ENCODE measurements around the gene C6orf47. TPM values are rescaled to one million over a fixed set of nuclear protein-coding genes. Genes with fewer than 3 reads are reported as not detected.

Gene C6orf47
- total RNA-seq, 1 donor from 2014 or later = 21.5 TPM

DNA sequence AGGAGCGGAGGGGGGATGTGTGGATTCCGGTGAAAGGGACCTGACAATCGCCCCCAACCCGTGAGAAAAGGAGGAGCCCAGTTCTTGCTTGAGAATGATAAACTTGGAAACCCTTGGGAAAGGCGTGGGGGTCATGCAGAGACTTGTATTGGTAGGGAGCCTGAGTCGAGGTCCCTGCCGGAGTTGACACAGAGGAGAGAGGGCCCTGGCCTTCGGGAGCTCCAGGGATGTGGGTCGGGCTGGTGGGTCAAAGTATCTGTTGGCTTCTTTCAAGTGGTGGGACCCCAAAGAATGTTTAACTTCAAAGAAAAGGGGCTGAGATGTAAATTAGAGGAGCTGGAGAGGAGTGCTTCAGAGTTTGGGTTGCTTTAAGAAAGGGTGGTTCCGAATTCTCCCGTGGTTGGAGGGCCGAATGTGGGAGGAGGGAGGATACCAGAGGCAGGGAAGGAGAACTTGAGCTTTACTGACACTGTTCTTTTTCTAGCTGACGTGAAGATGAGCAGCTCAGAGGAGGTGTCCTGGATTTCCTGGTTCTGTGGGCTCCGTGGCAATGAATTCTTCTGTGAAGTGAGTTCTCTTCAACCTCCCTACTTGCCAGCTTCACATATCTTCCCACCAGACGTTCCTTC lies 5.9 kb upstream of the C6orf47 start:
- Mint-ChIP-seq H3K27me3 (ENCODE audit: unreplicated experiment) (no peaks in the 10 kb centered on the region), H3K4me1 (ENCODE audit: unreplicated experiment) (peaks cover 38% of the 10 kb centered on the region), H3K4me3 (ENCODE audit: unreplicated experiment) (peak overlapping the region; percentile 95), H3K27ac (ENCODE audit: unreplicated experiment) (peak overlapping the region; percentile 96), H3K9me3 (ENCODE audit: unreplicated experiment) (no peaks in the 10 kb centered on the region), H3K36me3 (ENCODE audit: unreplicated experiment) (peaks cover 36% of the 10 kb centered on the region)
- no peak for DNase-seq (ENCODE audit: extremely low spot score, unreplicated experiment)
- TF ChIP-seq, protein P1, sequence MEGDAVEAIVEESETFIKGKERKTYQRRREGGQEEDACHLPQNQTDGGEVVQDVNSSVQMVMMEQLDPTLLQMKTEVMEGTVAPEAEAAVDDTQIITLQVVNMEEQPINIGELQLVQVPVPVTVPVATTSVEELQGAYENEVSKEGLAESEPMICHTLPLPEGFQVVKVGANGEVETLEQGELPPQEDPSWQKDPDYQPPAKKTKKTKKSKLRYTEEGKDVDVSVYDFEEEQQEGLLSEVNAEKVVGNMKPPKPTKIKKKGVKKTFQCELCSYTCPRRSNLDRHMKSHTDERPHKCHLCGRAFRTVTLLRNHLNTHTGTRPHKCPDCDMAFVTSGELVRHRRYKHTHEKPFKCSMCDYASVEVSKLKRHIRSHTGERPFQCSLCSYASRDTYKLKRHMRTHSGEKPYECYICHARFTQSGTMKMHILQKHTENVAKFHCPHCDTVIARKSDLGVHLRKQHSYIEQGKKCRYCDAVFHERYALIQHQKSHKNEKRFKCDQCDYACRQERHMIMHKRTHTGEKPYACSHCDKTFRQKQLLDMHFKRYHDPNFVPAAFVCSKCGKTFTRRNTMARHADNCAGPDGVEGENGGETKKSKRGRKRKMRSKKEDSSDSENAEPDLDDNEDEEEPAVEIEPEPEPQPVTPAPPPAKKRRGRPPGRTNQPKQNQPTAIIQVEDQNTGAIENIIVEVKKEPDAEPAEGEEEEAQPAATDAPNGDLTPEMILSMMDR (IDR thresholded peaks at IDR 0.05) = no peak

DNA sequence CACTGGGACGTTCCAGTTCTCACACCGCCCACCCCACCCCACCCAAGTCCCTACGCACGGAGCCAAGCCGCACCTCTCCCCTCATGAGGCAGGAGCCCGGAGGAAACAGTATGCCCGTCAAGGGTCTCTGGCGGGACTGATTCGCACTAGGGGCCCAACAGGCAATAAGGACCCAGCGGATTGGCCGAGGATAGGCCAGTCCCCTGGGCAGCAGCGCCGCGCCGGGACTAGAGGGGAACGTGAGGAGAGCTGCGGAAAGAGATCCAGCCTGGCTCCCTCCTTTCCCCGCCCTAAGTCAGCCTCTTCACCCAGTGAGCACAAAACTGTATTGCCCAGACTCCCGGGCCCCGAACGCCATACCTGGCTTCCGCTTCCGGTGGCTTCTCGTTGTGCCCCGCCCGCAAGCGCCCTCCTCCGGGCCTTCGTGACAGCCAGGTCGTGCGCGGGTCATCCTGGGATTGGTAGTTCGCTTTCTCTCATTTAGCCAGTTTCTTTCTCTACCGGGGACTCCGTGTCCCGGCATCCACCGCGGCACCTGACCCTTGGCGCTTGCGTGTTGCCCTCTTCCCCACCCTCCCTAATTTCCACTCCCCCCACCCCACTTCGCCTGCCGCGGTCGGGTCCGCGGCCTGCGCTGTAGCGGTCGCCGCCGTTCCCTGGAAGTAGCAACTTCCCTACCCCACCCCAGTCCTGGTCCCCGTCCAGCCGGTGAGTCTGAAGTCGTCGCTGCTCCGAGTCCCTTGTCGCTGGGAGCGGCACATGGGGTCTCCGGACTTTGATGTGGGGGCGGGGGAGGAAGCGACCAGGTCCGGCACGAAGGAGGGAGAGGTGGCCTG lies 5.1 kb upstream of the C6orf47 start, which contains the start of gene CSNK2B:
CSNK2B (plus strand) TSS at position 580 of the 836 bp plus-strand sequence. CDS start 752 bp downstream, outside the sequence.
- Mint-ChIP-seq H3K9me3 (ENCODE audit: unreplicated experiment) (no peaks in the 10 kb centered on the region), H3K4me1 (ENCODE audit: unreplicated experiment) (peaks cover 44% of the 10 kb centered on the region), H3K27ac (ENCODE audit: unreplicated experiment) (peak within 1 kb of the TSS; percentile 96), H3K4me3 (ENCODE audit: unreplicated experiment) (peak within 1 kb of the TSS; percentile 95), H3K27me3 (ENCODE audit: unreplicated experiment) (no peaks in the 10 kb centered on the region), H3K36me3 (ENCODE audit: unreplicated experiment) (peaks cover 32% of the 10 kb centered on the region)
- TF ChIP-seq, protein P1 (IDR thresholded peaks at IDR 0.05) = no peak
- peak; percentile 98 for DNase-seq (ENCODE audit: extremely low spot score, unreplicated experiment)

DNA sequence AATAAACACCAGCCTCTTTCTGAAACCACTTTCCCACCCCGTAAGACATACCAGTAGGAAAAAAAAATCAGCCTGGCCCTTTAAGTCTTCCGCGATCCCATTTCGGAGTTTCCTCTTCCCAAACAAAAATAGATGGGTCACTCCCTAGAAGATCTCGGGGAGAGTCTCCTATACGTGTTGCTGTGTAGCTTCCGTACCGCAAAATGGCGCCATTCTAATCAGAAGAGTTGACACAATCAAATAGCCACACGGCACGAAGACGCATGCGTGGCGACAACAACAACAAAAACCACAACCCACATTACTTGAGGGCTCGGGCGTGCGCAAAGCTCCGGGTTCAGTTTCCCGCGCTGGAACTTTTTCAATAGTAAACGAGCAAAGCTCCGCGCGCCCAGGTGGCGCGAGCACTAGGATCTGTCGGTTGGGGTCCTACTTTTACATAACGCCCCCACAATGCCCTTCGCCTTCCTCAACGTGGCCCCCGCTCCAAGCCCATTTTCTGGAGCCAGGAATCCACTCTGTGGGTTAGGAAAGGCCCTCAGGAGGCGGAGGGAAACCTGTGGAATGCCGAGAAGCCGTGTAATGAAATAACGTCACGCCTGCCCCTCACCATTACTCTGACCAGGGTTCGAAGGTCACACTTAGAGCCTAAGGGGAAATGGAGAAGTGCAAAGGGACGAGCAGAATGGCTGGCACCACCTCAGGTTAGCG lies 4.4 kb upstream of the C6orf47 start, which contains the start of gene GPANK1:
GPANK1 (minus strand) TSS at position 208 of the 711 bp plus-strand sequence. CDS start 519 bp downstream, outside the sequence.
- peaks cover 28% of the 10 kb centered on the region for H3K36me3 Mint-ChIP-seq (ENCODE audit: unreplicated experiment)
- peak within 1 kb of the TSS; percentile 95 for H3K4me3 Mint-ChIP-seq (ENCODE audit: unreplicated experiment)
- no peaks in the 10 kb centered on the region for H3K27me3 Mint-ChIP-seq (ENCODE audit: unreplicated experiment)
- H3K9me3 Mint-ChIP-seq (ENCODE audit: unreplicated experiment) = no peaks in the 10 kb centered on the region
- peak within 1 kb of the TSS; percentile 96 for H3K27ac Mint-ChIP-seq (ENCODE audit: unreplicated experiment)
- TF ChIP-seq, protein P1 (IDR thresholded peaks at IDR 0.05) = no peak
- DNase-seq (ENCODE audit: extremely low spot score, unreplicated experiment) = peak; percentile 93
- H3K4me1 Mint-ChIP-seq (ENCODE audit: unreplicated experiment) = peaks cover 48% of the 10 kb centered on the region

DNA sequence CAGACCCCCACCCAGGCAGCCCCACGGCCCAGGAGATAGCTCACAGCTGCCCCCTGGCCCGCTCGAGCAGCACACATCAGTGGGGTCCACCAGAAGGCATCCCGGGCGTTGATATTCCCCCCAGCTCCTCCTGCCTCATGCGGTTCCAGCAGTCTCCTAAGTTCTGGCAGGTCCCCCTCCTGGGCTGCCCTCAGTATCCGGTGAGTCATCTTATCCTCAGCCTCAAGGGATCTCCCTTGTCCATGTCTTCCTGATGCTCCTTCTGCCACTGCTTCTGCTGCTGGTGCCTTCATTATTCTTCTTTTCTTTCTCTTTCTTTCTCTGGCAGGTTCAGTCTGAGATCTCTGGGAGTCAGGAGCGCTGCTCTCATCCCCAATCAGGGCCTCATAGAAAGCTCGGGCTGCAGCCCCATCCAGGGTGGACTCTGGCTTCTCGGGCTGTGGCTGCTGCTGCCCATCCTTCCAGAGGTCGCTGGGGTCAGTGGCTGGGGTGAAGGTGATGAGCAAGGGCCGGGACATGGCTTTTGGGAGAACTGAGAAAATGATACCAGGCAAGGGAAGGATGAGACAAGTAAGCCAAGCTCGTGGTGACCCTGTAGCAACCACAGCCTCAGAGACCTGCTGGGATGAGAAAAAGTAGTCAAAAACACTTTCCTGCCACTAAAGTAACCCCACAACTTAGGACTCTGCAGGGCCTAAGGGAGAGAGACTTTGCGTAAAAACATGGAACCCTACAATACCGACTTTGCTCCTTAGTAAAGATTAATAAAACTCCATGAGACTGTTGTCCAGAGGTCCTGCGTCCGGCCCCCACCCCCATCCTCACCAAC lies 3.6 kb upstream of the C6orf47 start:
- Mint-ChIP-seq H3K36me3 (ENCODE audit: unreplicated experiment) (peaks cover 23% of the 10 kb centered on the region), H3K9me3 (ENCODE audit: unreplicated experiment) (no peaks in the 10 kb centered on the region), H3K27ac (ENCODE audit: unreplicated experiment) (peak overlapping the region; percentile 96), H3K4me1 (ENCODE audit: unreplicated experiment) (peaks cover 56% of the 10 kb centered on the region), H3K4me3 (ENCODE audit: unreplicated experiment) (peak overlapping the region; percentile 95), H3K27me3 (ENCODE audit: unreplicated experiment) (no peaks in the 10 kb centered on the region)
- TF ChIP-seq, protein P1 (IDR thresholded peaks at IDR 0.05) = no peak
- no peak for DNase-seq (ENCODE audit: extremely low spot score, unreplicated experiment)

All from osteocyte (in vitro differentiated cells).